Measurements from ENCODE around the gene NKPD1.
"Not testable (repeated sequence)": the region's sequence is repeated elsewhere in the genome, so short reads cannot be mapped to it uniquely, and the experiment has no call there.

NKPD1 gene

GRCh38 chr19:45136507-45137178 lies 24.1 kb downstream of the NKPD1 start:
- DNase-seq = no peak

DNA sequence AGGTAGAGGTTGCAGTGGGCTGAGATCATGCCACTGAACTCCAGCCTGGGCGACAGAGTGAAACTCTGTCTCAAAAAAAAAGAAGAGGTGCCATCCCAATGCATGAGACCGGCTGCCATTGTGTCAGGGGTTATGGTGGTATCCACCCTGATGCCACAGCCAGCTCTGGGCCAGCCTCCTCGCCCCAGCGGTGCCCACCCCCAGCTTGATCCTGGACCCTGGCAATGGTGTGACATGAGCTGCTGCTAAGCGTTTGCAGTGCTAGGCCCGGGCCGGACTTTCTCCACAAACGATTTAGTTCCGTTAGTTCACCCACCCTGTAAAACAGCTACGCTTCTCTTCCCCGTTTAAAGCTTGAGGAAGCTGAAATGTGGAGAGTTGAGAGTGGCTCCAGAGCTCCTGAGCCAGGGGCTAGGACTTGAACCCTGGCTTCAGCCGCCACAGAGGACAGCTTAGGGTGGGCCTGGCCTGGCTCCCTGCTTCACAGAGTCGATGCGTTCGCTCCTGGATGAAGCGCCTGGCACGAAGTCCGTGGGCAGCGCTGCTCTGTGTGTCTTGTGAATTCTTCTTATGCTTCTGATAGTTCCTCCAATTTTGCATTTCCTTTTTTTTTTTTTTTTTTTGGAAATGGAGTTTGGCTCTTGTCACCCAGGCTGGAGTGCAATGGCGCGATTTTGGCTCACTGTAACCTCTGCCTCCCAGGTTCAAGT lies 25.5 kb downstream of the NKPD1 start:
- DNase-seq = no peak

DNA sequence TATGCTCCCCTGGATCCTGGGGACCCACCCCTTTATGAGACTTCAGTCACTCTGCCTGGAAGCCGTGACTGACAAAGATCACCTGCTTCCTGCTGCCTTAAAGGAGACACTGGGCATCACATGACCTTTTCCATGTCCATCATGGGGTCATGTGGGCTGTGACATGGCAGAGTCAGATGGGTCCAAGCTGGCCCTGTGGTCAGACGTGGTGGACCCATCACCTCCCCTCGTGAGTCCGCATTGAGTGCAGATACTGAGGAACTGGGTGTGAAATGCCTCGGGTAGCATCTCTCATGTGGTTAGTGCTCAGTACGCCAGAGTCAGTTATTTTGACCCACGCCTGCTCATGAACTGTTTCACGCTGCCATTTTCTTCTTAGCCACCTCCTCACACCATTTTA lies 27.1 kb downstream of the NKPD1 start:
- no peak for DNase-seq

DNA sequence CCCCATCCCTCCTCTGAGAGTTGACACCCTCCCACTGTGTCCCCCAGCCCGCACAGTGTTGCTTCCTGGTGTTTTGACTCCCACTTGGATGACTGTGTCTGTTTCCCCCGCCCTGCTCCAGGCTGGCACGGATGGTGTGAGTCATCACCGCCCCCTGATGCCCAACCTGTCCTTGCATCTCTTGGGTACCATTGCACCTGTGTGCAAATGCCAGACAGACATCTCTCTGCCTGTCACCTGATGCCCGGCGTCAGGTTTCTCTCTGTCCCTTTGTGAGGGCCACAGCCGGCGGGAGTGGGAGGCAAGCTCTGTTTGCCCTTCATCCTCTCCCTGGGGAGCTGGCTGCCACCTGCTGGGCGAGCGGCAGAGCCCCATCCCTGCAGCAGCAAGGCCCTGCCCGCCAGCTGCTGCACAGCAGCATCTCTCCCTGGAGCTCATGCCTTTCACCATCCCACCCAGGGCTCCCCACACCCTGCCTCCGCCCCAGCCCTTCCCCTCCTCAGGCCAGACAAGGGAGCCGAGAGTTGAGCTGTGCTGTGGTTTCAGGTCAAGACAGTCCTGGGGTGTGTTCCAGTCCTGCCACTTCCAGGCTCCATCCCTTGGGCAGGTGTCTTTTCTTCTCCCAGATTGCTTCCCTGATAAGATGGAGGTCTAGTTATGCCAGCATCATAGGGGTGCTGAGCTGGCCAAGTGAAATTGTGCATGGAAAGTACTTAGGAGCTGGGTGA lies 29.7 kb downstream of the NKPD1 start:
- DNase-seq = no peak

GRCh38 chr19:45130236-45130635 lies 30.5 kb downstream of the NKPD1 start:
- no peak for DNase-seq

DNA sequence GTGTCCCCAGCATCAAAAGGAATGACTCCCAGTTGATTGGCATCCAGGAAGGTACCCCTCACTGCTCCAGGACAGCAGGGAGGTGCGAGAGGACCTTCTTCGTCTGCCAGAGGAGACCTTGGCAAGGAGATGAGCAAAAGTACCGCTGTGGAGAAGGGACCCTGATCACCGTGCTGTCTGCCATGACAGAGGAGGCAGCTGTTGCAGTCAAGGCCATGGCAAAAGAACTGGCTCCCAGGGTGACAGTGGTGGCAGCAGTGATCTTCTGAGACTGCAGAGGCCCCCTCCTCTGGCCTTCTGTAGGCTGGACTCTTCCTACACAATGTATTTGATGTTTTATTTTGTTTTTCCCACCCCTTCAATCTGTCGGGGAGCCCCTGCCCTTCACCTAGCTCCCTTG lies 32.0 kb downstream of the NKPD1 start:
- no peak for DNase-seq

- DNase-seq = no peak
These were observed 32.6 kb downstream of the NKPD1 start for GRCh38 chr19:45128146-45128545.

GRCh38 chr19:45126654-45127053 lies 34.1 kb downstream of the NKPD1 start:
- no peak for DNase-seq

DNA sequence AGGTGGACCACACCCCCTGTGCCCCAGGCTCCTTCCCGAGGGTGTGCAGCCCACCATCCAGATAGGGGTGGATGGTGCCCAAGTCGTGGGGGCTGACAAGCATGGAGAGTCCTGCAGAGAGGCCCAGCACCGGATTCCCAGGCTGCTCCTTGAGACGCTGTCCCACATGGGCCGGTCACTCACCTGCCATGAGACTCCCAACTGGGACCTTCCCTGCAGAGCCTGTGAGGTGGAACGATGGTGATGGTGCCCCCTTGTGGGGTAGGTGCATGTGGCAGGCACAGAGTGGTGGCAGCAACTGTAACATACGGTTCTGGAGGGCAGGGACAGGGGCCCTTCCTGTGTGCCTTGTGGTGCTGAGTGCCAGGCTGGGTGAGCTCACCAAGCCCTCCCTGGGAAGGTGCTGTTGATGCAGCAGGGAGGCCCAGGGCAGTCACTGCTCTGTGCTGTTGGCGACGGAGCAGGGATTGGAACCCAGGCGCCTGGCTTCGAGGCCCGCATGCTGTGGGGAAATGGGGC lies 34.7 kb downstream of the NKPD1 start:
- peak; percentile 80 for DNase-seq

- no peak for DNase-seq
These were observed 35.4 kb downstream of the NKPD1 start for GRCh38 chr19:45125360-45125759.

- DNase-seq = no peak
These were observed 36.8 kb downstream of the NKPD1 start for GRCh38 chr19:45124021-45124420.

GRCh38 chr19:45123440-45123850 lies 37.3 kb downstream of the NKPD1 start:
- no peak for DNase-seq

DNA sequence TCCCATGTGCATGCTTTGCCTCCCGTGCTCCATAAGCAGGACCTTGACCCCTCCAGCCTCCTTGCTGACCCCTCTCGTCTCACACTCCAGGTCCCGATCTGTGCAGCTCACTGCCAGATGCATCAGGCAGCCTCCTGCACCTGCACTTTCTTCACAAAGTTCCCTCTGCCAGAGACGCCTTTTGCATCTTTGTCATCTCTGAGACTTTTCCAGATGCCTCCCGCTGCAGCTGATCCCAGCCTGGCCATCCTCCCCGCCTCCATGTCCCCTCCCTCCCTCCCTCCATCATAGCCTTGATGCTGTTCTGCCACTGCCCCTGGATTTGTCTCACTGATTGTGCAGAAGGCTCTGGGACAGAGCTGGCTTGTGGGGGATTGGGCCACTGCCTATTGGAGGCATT lies 38.0 kb downstream of the NKPD1 start:
- DNase-seq = no peak

GRCh38 chr19:45121827-45122345 lies 38.9 kb downstream of the NKPD1 start:
- DNase-seq = no peak

DNA sequence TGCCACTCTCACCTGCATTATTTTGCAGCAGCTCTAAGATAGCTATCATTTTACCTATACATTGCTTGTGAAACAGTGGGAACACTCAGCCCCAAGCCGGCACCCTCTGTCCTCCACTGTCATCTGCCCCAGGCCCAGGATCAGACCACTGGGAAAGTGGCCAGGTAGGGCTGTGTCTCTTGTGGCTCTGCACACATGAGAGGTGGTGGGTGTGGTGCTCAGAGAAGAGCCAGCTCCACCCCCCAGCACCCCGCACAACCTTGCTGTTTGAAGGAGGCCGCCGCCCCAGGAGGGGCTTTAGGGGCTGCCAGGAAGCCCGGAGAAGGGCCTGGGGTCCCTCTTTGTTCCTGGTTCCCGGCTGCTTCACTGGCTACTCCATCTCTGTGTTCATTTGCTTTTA lies 41.2 kb downstream of the NKPD1 start:
- DNase-seq = no peak

- not testable (repeated sequence) for DNase-seq
These were observed 42.0 kb downstream of the NKPD1 start for GRCh38 chr19:45118591-45119355.

DNA sequence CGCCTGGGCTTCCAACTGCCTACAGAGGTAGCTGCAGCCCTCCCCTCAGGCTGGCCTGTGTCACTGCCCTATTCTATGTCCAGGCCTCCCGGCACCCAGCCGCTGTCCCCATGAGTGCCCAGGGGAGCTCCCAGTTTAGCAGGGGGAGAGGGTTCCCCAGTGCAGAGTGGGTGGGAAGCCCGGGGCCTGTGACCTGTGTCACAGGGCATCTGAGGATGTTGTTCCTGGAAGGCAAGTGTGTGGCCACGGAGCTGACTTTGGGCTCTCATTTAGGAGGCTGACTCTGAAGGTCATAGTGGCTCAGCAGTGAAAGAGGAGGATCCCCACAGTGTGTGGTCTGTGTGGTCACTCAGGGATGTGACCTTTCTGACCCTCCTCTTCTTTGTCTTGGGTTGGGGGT lies 42.7 kb downstream of the NKPD1 start:
- no peak for DNase-seq

DNA sequence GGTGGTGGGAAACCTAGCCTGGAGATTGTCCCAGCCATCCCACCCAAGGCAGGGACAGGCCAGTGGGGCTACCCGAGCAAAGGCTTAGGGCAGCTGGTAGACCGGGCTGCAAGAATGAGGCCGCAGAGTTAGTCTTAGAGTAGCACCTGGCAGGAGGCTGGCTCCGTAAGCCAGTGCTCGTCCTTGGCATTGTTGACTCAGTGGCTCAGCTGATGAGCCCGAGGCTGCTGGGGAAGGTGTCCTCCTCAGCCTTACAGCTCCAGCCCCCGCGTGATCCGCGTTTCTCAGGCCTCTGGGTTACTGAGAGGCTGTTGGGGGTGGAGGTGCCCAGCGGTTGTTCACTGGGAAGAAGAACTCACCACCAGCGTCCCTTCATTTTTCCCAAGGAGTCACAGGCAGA lies 43.1 kb downstream of the NKPD1 start:
- no peak for DNase-seq

DNA sequence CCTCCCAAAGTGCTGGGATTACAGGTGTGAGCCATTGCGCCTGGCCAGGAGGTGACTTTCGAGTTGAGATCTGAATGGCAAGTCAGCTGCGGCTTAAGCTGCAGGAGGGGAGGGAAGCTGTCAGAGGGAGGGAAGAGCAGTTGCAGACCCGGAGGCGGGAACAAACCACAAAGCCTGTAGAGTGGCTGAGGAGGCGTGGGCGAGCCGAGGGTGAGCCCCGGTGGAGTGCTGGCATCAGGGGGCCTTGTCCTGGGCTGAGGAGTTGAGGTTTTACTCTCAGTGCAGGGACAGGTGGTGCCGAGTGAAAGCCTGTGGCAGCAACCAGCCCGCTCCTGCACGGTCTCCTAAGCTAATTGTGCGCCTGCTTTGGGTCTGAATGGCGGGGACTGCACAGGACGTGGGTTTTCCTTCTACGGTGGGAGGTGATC lies 43.6 kb downstream of the NKPD1 start:
- peak; percentile 76 for DNase-seq

- no peak for DNase-seq
These were observed 44.8 kb downstream of the NKPD1 start for GRCh38 chr19:45115809-45116615.

- DNase-seq = no peak
These were observed 46.7 kb downstream of the NKPD1 start for GRCh38 chr19:45114116-45114515.

DNA sequence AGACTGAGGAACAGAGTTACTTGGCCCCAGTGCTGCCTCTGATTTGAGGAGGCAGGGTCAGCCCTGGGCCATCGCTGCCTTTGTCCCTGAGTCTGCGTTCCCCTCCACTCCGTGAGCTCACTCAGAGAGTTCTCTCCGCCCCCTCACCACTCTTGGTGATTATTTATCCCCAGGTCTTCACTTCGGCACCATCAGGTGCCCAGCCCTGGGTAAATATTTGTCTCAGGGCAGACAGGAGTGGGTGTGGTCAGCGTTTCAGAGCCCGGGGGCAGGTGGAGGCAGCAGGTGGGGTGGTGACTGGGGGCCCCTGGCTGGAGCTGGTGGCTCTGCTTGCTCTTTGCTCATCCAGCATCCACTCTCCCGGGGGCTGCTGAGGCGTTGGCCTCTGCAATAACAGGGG lies 47.2 kb downstream of the NKPD1 start:
- no peak for DNase-seq

Data from activated CD4-positive, alpha-beta T cell treated with anti-CD3 and anti-CD28 coated beads, Interleukin-2, Interleukin-6, amounts not matched to agents 100 ng/mL and 50 ng/mL, durations not matched to agents 16 hours and 8 hours (primary cell).